ENCODE data around the gene ISG20L2.

ISG20L2 gene

DNA sequence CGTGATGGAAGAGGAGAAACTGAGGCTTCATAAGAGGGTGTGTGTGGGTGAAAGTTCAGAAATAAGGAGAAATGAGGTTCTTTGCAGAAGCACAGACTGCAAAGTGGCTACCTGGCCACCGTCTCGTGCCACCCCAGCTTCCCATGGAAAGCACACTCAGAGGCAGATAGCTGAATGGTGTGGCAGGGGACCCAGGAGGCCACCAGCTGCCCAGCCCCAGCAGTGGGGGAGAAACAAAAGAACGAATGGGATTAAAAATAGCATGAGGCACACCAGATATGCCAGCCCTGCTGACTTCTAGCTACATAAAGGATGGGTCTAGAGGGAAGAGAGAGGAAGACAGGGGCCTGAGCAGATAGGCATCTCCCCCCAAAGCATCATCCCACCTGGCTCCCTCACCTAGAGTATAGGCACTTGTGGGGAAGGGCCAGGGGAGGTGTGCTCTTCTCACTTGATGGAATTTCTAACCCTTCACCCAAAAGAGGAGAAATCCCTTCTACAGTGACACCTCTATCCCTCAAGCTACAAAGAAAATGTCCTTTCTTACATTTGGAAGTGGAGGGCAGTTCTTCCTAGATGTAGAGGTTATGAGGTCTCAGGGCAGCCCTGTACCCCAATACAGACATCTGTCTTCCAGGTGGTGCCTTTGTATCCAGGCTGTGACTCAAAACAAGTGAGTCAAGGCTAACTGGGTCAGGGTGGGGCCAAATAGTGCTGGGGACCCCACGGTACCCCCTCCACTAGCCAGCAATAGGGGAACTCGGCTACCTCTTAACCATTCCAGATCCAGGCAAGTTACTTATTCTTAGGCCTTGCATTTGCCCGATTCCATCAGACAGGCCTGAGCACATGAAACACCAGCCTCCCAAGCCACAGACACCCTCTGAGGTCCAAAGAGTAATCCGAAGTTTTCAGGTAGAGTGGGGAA lies 19.4 kb upstream of the ISG20L2 start:
- H3K27ac Mint-ChIP-seq: peak overlapping the region; percentile 98
- ATAC-seq: no peak
- H3K4me1 Mint-ChIP-seq: peaks cover 81% of the 10 kb centered on the region
- peaks cover 83% of the 10 kb centered on the region for H3K36me3 Mint-ChIP-seq
- no peaks in the 10 kb centered on the region for H3K9me3 Mint-ChIP-seq
- DNase-seq (ENCODE audit: low spot score in 2 of 2): no peak
- peak overlapping the region; percentile 87 for H3K4me3 Mint-ChIP-seq

DNA sequence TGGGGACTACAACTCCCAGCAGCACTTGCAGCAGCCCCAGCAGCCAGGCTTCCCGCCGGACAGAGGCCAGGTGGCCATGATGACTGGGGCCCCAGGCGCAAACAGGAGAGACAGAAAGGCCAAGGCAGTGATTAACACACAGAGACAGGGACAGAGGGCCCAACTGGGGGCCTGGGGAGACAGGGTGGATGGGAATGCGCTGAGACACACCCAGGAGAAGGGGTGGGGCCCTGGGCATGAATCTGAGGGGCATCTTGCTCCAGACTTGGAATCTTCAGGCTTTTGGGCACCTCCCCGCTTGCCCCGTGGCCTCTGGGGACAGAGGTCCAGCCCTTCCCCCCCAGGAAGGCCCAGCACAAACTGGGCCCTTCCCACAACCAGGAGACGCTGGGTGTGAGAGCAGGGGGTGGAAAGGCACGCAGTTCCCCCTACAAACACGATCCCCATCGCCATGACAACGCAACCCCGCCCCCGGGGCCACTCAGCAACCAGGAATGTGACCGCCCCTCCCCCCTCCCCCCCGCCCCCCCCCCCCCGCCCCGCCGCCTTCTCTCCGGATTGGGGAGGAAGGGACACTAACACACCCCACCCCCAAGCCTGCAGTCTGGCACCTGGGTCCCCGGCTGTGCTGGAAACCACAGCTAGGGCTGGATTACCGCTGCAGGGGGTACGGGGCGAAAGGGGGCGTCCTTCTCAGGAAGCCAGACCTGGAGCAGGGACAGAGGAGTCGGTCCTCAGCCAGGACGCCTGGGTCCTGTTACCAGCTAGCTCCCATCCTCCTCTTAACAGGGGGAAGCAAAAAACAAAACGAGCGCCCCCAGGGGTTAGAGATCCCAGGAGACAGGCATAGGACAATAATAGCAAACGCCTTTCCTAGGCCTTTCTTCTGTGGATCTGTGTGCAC lies 18.4 kb upstream of the ISG20L2 start:
- peak in 1 of 2 donors; percentile 71 for DNase-seq (ENCODE audit: low spot score in 2 of 2)
- Mint-ChIP-seq H3K27ac (peak overlapping the region; percentile 98), H3K9me3 (no peaks in the 10 kb centered on the region), H3K4me3 (peak overlapping the region; percentile 87), H3K4me1 (peaks cover 86% of the 10 kb centered on the region), H3K36me3 (peaks cover 87% of the 10 kb centered on the region)
- peak; percentile 38 for ATAC-seq

DNA sequence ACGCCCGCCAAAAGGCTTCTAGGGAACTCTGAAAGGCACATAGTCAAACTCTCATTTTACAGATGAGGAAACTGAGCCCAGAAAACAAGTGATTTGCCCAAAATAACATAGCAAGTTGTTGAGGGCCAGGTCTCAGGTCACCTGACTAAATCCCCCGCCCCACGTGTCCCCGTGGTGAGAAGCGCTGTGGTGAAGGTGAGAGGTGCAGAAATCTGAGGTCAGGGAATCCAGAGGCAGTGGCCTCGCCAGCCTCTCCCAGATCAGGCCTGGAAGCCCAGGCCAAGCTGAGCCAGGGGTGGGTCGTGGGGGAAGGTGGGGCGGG lies 17.8 kb upstream of the ISG20L2 start:
- ATAC-seq (no peak), DNase-seq (ENCODE audit: low spot score in 2 of 2) (no peak)
- Mint-ChIP-seq H3K27ac (peak overlapping the region; percentile 98), H3K4me3 (peak overlapping the region; percentile 87), H3K4me1 (peaks cover 92% of the 10 kb centered on the region), H3K36me3 (peaks cover 87% of the 10 kb centered on the region), H3K9me3 (no peaks in the 10 kb centered on the region)

DNA sequence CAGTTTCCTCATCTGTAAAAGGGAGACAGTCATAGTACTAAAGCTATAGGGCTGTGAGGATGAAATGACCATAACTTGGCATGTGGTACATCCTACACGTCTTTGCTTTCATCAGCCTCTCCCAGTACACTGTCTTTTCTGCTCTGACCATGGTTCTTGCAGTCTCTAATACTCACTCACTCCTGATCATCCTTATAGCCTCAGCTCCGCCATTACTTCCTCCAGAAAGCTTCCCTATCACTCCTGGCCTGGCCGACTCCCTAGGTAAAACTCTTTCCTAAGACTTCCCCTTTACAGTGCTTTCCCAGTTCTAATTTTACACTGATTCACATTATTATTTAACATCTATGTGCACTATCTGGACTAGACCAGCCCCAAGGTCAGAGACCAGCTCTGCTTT lies 17.3 kb upstream of the ISG20L2 start:
- peaks cover 96% of the 10 kb centered on the region for H3K4me1 Mint-ChIP-seq
- peak overlapping the region; percentile 98 for H3K27ac Mint-ChIP-seq
- ATAC-seq (no peak), DNase-seq (ENCODE audit: low spot score in 2 of 2) (no peak)
- H3K36me3 Mint-ChIP-seq: peaks cover 92% of the 10 kb centered on the region
- H3K4me3 Mint-ChIP-seq: peak overlapping the region; percentile 87
- no peaks in the 10 kb centered on the region for H3K9me3 Mint-ChIP-seq

DNA sequence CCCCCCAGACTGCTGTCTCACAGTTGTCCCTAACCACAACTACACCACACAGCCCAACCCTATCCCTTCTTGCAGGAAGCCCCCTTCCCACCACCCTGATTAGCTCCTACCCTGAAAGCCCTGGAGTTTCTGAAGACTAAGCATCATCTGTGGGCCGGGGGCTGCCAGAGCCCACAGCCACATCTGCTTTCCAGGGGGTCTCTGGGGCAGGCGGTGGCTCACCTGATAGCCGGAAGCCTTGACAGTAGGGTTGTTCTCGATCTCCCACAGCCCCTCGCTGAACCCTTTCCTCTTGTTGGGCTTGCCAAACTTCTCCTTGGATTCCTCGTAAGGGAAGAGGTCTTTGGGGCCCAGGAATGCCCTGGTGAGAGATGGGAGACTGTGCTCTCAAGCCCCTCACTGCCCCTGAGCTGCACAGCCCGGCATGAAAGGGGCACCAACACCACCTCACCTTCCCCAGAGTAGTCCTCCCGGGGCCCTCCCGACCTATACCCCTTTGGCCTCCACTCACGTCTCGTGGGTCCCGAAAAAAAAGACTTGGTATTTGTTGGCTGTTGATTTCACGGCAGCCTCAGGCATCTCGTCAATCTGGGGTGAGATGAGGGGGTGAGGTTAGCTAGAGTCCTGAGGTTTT lies 16.3 kb upstream of the ISG20L2 start:
- Mint-ChIP-seq H3K4me1 (peaks cover 93% of the 10 kb centered on the region), H3K27ac (peak overlapping the region; percentile 98), H3K4me3 (no peak overlapping the region), H3K9me3 (no peaks in the 10 kb centered on the region), H3K36me3 (peaks cover 92% of the 10 kb centered on the region)
- ATAC-seq: no peak
- no peak for DNase-seq (ENCODE audit: low spot score in 2 of 2)

DNA sequence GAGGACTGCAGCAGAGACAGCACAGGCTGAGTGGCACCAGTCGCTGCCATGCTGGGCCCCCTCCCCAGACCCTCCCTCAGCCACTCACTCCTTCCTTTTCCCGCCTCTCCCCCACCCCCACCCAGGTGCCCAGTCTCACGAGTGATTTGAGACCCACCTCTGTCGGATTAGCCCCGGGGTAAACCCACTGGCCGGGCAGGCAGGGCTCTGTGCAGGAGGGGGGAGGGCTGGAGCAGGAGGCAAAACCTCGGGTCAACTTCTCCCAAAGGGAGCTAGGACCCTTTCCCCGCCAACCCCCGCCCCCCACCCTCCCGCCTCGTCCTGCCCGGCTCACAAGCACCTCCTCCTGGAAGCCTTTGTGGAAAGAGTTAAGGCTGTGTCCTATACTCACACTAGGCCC lies 15.8 kb upstream of the ISG20L2 start:
- H3K36me3 Mint-ChIP-seq: peaks cover 87% of the 10 kb centered on the region
- ATAC-seq (no peak), DNase-seq (ENCODE audit: low spot score in 2 of 2) (no peak)
- peak overlapping the region; percentile 5 for H3K4me3 Mint-ChIP-seq
- peak overlapping the region; percentile 98 for H3K27ac Mint-ChIP-seq
- H3K9me3 Mint-ChIP-seq: no peaks in the 10 kb centered on the region
- H3K4me1 Mint-ChIP-seq: peaks cover 88% of the 10 kb centered on the region

DNA sequence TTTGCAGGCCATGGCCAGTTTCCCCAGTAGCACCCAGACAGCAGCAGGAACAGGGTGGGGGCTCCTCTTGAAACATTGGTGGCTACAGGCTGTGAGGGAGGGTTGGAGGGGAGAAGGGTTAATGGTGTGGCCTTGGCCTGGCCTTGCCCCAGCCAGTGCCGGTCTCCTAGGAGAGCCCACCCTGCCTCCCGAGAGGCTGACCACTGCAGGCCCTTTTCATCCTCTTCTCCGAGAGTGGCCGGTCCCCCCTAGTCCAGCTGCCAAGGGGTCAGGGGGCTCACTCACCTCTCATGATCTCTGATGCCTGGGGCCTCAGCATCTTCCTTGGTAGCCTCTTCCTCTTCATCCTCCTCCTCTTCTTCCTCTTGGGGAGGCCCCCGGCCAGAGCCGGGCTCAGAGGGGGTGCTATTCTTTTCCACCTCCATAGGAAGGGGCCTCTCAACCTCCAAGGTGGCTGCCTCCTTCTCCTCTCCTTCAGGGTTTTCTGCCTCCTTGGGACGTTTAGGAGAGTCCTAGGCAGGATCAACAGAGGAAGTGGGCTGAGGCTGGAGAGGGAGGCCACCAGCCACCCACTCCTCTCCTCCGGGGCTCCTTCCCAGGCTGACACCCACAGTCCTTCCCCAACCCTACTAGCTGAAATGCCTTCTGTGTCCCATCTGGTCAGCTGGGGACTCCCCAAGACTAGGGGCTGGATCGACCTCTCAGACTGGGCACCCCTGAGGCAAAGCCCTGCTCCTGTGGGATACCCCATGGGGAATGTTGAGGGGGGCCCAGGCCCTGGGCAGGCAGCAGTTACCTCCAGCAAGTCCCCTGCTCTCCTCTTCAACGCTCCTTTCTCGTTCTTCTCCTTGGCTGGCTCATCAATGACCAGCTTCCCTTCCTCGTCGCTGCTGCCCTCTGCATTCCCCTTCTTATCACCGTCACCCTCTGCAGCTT lies 15.1 kb upstream of the ISG20L2 start:
- Mint-ChIP-seq H3K27ac (peak overlapping the region; percentile 98), H3K4me3 (peak overlapping the region; percentile 5), H3K9me3 (no peaks in the 10 kb centered on the region), H3K36me3 (peaks cover 80% of the 10 kb centered on the region), H3K4me1 (peaks cover 80% of the 10 kb centered on the region)
- no peak for ATAC-seq
- no peak for DNase-seq (ENCODE audit: low spot score in 2 of 2)

DNA sequence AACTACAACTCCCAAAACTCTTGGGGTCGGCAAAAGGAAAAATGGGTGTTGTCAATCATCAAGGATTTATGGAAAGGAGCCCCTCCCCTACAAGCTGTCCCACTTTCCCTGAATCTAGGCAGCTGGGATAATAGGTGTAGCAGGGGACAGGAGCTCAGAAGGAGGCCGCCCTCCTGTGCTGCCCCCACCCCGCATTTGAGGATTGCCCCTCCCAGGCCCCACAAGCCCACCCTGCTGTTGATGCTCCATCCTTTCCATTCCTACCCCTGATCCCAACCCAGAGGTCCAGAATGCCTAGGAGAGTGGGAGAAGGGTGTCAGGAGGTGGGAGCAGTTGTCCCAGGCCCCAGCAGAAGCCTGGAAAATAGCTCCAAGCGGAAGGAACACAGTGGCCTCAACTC lies 14.2 kb upstream of the ISG20L2 start:
- peak overlapping the region; percentile 98 for H3K27ac Mint-ChIP-seq
- peak overlapping the region; percentile 91 for H3K4me3 Mint-ChIP-seq
- DNase-seq (ENCODE audit: low spot score in 2 of 2) (no peak), ATAC-seq (no peak)
- peaks cover 77% of the 10 kb centered on the region for H3K36me3 Mint-ChIP-seq
- no peaks in the 10 kb centered on the region for H3K9me3 Mint-ChIP-seq
- H3K4me1 Mint-ChIP-seq: peaks cover 72% of the 10 kb centered on the region

DNA sequence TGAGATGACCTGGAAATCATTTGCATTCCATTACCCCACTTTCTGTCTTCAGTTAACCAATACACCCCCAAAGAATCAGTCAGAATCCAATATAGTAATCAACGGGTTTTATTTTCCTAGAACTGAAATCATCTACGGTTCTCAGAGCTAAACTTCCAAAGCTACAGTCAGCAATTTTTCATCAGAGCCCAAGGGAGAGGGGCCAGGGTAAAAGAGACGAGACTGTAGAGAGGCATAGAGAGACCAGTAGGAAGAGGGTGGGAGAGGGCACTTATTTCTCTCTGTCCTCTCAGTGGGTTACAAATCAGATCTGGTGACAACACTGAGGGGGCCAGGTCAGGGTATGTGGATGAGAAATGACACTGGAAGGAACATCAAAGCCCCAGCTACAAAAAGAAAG lies 13.5 kb upstream of the ISG20L2 start:
- no peak for DNase-seq (ENCODE audit: low spot score in 2 of 2)
- no peaks in the 10 kb centered on the region for H3K9me3 Mint-ChIP-seq
- ATAC-seq: peak; percentile 3
- H3K4me1 Mint-ChIP-seq: peaks cover 64% of the 10 kb centered on the region
- H3K4me3 Mint-ChIP-seq: peak overlapping the region; percentile 91
- peaks cover 79% of the 10 kb centered on the region for H3K36me3 Mint-ChIP-seq
- peak overlapping the region; percentile 98 for H3K27ac Mint-ChIP-seq

DNA sequence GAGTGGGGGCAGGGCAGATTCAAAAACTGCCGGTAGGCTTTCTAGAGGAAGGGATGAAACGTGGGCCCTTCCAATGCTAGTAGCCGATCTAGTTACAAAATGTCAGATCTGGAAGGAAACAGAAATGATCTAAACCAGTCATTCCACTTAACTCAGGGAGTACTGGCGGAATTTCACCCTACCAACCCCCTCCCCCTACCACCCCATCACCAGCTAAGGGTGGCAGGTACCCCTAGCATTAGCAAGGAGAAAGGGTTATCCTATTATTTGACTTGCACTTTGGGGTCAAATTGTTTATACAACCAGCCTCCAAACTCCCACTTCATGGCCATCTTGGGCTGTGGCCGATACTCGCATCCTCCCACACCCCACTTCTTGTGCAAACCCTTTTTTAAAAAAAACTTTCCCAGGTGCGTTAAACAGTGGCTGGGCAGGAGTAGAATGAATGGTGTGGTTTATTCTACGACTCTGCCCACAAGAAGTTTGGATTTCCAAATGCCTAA lies 13.0 kb upstream of the ISG20L2 start:
- Mint-ChIP-seq H3K9me3 (no peaks in the 10 kb centered on the region), H3K4me3 (peak overlapping the region; percentile 91), H3K4me1 (peaks cover 59% of the 10 kb centered on the region), H3K27ac (peak overlapping the region; percentile 98), H3K36me3 (peaks cover 74% of the 10 kb centered on the region)
- ATAC-seq: peak; percentile 27
- no peak for DNase-seq (ENCODE audit: low spot score in 2 of 2)

DNA sequence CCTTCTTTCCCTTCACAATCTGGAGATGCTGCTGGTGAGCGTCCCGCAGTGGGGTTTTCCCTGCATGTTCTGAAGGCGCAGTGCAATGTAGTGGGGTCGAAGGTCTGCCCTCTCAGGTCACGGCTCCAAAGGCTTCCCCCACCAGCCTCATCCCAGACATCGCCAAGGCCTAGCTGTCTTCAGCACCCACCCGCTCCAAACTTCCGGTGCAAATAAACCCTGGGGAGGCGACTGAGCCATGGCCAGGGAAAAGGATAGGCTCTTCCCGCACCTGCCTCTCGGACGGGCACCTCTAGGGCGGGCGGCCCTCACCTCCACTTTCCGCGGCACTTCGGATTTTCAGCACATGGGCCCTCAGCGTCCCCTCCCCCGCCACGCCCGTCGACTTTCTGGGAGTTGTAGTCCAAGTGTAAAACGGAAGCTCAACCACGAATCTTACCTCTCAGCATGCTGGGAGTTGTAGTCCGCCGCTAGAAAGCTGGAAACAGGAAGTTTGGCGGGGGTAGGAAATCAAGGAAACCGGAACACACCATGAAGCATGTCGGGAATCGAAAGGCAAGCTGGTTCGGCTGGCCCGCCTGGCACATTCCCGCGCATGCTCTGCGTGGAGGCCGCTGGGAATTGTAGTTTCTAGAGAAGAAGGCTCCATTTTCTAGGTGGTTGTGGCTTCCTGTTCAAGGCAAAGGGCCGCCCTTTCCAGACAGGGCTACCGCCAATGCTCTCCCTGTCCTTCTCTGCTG lies 12.3 kb upstream of the ISG20L2 start, which contains the start of gene MRPL24:
Gene MRPL24 (minus strand): TSS at position 348 of the 740 bp plus-strand sequence. CDS start 2,384 bp downstream, outside the sequence.
- ATAC-seq: peak; percentile 87
- peak within 1 kb of the TSS; percentile 98 for H3K27ac Mint-ChIP-seq
- peak within 1 kb of the TSS; percentile 91 for H3K4me3 Mint-ChIP-seq
- H3K4me1 Mint-ChIP-seq: peaks cover 53% of the 10 kb centered on the region
- peaks cover 71% of the 10 kb centered on the region for H3K36me3 Mint-ChIP-seq
- H3K9me3 Mint-ChIP-seq: no peaks in the 10 kb centered on the region
- DNase-seq (ENCODE audit: low spot score in 2 of 2): peak; percentile 84 to 97

DNA sequence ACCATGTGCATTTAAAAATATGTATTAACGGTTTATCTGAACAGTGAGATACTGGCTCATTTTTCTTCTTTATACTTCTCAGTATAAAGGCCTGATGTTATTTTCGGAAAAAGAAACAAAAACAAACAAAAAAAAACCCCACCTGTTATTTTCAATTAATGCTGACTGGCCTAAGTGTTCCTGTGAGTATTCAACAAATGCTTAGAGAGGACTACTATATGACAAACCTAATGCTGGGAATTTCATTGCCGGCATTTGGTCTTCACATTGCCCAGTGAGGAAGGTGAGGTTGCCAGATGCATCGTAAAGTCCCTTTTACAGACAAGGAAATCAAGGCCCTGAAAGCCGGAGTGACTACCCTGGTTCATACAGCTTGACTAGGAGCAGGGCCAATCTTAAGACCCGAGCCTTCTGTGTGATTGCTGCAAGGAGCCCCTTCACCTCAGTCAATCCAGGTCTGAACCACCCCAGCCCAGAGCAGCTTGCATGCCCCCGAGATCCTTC lies 11.7 kb upstream of the ISG20L2 start:
- peaks cover 47% of the 10 kb centered on the region for H3K4me1 Mint-ChIP-seq
- DNase-seq (ENCODE audit: low spot score in 2 of 2) (no peak), ATAC-seq (peak; percentile 0)
- no peaks in the 10 kb centered on the region for H3K9me3 Mint-ChIP-seq
- peak overlapping the region; percentile 91 for H3K4me3 Mint-ChIP-seq
- peak overlapping the region; percentile 98 for H3K27ac Mint-ChIP-seq
- H3K36me3 Mint-ChIP-seq: peaks cover 71% of the 10 kb centered on the region

DNA sequence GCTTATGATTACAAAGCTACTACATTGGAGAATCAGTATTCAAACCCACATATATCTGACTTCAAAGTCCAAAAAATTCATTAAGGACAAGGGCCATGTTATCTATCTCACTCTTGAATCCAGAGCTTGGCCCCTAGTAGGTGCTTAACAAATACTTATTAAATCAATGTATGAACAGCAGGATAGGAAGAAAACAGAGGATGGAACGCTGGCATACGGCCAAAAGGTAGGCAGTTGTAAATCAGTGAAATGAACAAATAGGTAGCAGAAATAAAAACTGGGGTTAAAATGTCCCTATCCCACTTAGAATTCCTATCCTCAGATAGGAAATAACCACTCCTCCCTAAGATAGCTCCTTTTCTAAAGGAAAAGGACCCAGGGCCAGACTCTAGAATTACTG lies 10.3 kb upstream of the ISG20L2 start:
- ATAC-seq: no peak
- DNase-seq (ENCODE audit: low spot score in 2 of 2): no peak
- Mint-ChIP-seq H3K36me3 (peaks cover 64% of the 10 kb centered on the region), H3K4me3 (peak overlapping the region; percentile 91), H3K9me3 (no peaks in the 10 kb centered on the region), H3K27ac (peak overlapping the region; percentile 78), H3K4me1 (peaks cover 33% of the 10 kb centered on the region)
